H9 (cell line): ENCODE results near the gene TMEM117. TPM values are rescaled to one million over a fixed set of nuclear protein-coding genes. Genes with fewer than 3 reads are reported as not detected.

Experiments used
- DNase-seq: peaks from one replicate; pipeline ENCODE4 v3.0.0-alpha.2; 2017
- H2AFZ ChIP-seq: one replicate; pipeline ENCODE4 v1.6.1; 2013; ENCODE audit warnings: mild to moderate bottlenecking, low read length, control low read depth, moderate library complexity
- H2AK5ac ChIP-seq: 2 replicates; pipeline ENCODE4 v1.6.1; 2013; ENCODE audit warnings: low read length, control low read depth, mixed read lengths; ENCODE audit not compliant: insufficient read length
- H2BK120ac ChIP-seq: one replicate; pipeline ENCODE4 v1.6.1; 2013; ENCODE audit warnings: low read depth, mild to moderate bottlenecking, low read length, control low read depth, inconsistent platforms; ENCODE audit not compliant: poor library complexity, severe bottlenecking
- H2BK12ac ChIP-seq: 2 replicates; pipeline ENCODE4 v1.6.1; 2013; ENCODE audit warnings: low read length, control low read depth, mixed read lengths, low read depth; ENCODE audit not compliant: insufficient read length
- H2BK15ac ChIP-seq: 2 replicates; pipeline ENCODE4 v1.6.1; 2013; ENCODE audit warnings: low read depth, low read length, control low read depth
- H2BK20ac ChIP-seq: one replicate; pipeline ENCODE4 v1.6.1; 2013; ENCODE audit warnings: low read depth, mild to moderate bottlenecking, low read length, control low read depth, inconsistent platforms; ENCODE audit not compliant: poor library complexity, severe bottlenecking
- H2BK5ac ChIP-seq: 2 replicates; pipeline ENCODE4 v1.6.1; 2013; ENCODE audit warnings: low read length, control low read depth, mixed read lengths; ENCODE audit not compliant: insufficient read length
- H3K14ac ChIP-seq: 2 replicates; pipeline ENCODE4 v1.6.1; 2013; ENCODE audit warnings: low read length, control low read depth; ENCODE audit not compliant: insufficient read depth
- H3K18ac ChIP-seq: 2 replicates; pipeline ENCODE4 v1.6.1; 2013; ENCODE audit warnings: low read depth, mild to moderate bottlenecking, mixed read lengths, low read length, control low read depth; ENCODE audit not compliant: insufficient read length
- H3K23ac ChIP-seq: 2 replicates; pipeline ENCODE4 v1.6.1; 2013; ENCODE audit warnings: low read length, control low read depth, mixed read lengths, low read depth; ENCODE audit not compliant: insufficient read length
- H3K23me2 ChIP-seq: 2 replicates; pipeline ENCODE4 v1.6.1; 2013; ENCODE audit warnings: low read depth, mild to moderate bottlenecking, mixed read lengths, low read length, control low read depth; ENCODE audit not compliant: insufficient read length, poor library complexity, severe bottlenecking
- H3K27ac ChIP-seq: 2 replicates; pipeline ENCODE4 v1.5.1; 2013; ENCODE audit warnings: low read length, control low read depth, mixed read lengths, low read depth; ENCODE audit not compliant: insufficient read length
- H3K27me3 ChIP-seq: 2 replicates; pipeline ENCODE4 v1.6.1; 2013; ENCODE audit warnings: low read length, control low read depth, inconsistent platforms; ENCODE audit not compliant: insufficient read depth
- H3K4ac ChIP-seq: 2 replicates; pipeline ENCODE4 v1.6.1; 2013; ENCODE audit warnings: low read depth, mild to moderate bottlenecking, control low read depth, inconsistent platforms, low read length, moderate library complexity
- H3K4me1 ChIP-seq: 2 replicates; pipeline ENCODE4 v1.6.1; 2013; ENCODE audit warnings: low read length, control low read depth, inconsistent platforms; ENCODE audit not compliant: insufficient read depth
- H3K4me2 ChIP-seq: 2 replicates; pipeline ENCODE4 v1.6.1; 2013; ENCODE audit warnings: low read length, control low read depth, mixed read lengths; ENCODE audit not compliant: insufficient read length, insufficient read depth
- H3K56ac ChIP-seq: 2 replicates; pipeline ENCODE4 v1.6.1; 2013; ENCODE audit warnings: low read depth, mild to moderate bottlenecking, mixed read lengths, low read length, control low read depth; ENCODE audit not compliant: insufficient read length
- H3K79me1 ChIP-seq: 2 replicates; pipeline ENCODE4 v1.6.1; 2013; ENCODE audit warnings: low read depth, mild to moderate bottlenecking, moderate library complexity, low read length, control low read depth, inconsistent platforms; ENCODE audit not compliant: insufficient read depth, poor library complexity, severe bottlenecking
- H3K79me2 ChIP-seq: 2 replicates; pipeline ENCODE4 v1.6.1; 2013; ENCODE audit warnings: low read length, control low read depth, inconsistent platforms; ENCODE audit not compliant: insufficient read depth
- H3K9ac ChIP-seq: 2 replicates; pipeline ENCODE4 v1.6.1; 2013; ENCODE audit warnings: low read length, control low read depth, mixed read lengths; ENCODE audit not compliant: insufficient read length; ENCODE audit errors: extremely low read depth
- H3K9me3 ChIP-seq: one replicate; pipeline ENCODE4 v1.6.1; 2013; ENCODE audit warnings: low read depth, low read length, inconsistent platforms; ENCODE audit not compliant: control insufficient read depth
- H3T11ph ChIP-seq: one replicate; pipeline ENCODE4 v1.6.1; 2013; ENCODE audit warnings: mild to moderate bottlenecking, low read length, control low read depth, inconsistent platforms
- H4K20me1 ChIP-seq: one replicate; pipeline ENCODE4 v1.6.1; 2013; ENCODE audit not compliant: control insufficient read depth, insufficient read length, insufficient read depth
- H4K5ac ChIP-seq: 2 replicates; pipeline ENCODE4 v1.6.1; 2013; ENCODE audit warnings: low read depth, mild to moderate bottlenecking, mixed read lengths, low read length, control low read depth; ENCODE audit not compliant: insufficient read length
- H4K8ac ChIP-seq: replicated peaks from 2 replicates; pipeline ENCODE4 v1.6.1; 2013; ENCODE audit warnings: low read length, control low read depth, mixed read lengths, low read depth; ENCODE audit not compliant: insufficient read length
- H4K91ac ChIP-seq: 2 replicates; pipeline ENCODE4 v1.6.1; 2013; ENCODE audit warnings: low read depth, mild to moderate bottlenecking, moderate library complexity, mixed read lengths, low read length, control low read depth; ENCODE audit not compliant: insufficient read length
- H3K27ac Mint-ChIP-seq, 3 experiments: 2 replicates in 2 of 3; 3 replicates in 1 of 3; pipeline ENCODE4 v1.8.0; 2020 to 2021; ENCODE audit warnings: mixed read lengths in 3 of 3, mild to moderate bottlenecking in 1 of 3, moderate library complexity in 1 of 3
- H3K27me3 Mint-ChIP-seq: 2 replicates; pipeline ENCODE4 v1.8.0; 2021; ENCODE audit warnings: low read depth, mild to moderate bottlenecking, moderate library complexity, mixed read lengths
- H3K36me3 Mint-ChIP-seq, 3 experiments: 2 replicates in 2 of 3; 3 replicates in 1 of 3; pipeline ENCODE4 v1.8.0; 2020 to 2021; ENCODE audit warnings: low read depth in 3 of 3, mixed read lengths in 3 of 3; ENCODE audit not compliant: insufficient read depth in 1 of 3
- H3K4me1 Mint-ChIP-seq, 2 experiments: 2 replicates each; pipeline ENCODE4 v1.8.0; 2020; ENCODE audit warnings: mixed read lengths in 2 of 2
- H3K4me3 Mint-ChIP-seq, 2 experiments: 2 replicates in 1 of 2; 3 replicates in 1 of 2; pipeline ENCODE4 v1.8.0; 2020 to 2021; ENCODE audit warnings: mild to moderate bottlenecking in 2 of 2, mixed read lengths in 2 of 2, moderate library complexity in 1 of 2
- H3K9me3 Mint-ChIP-seq, 2 experiments: 2 replicates in 1 of 2; 3 replicates in 1 of 2; pipeline ENCODE4 v1.8.0; 2020; ENCODE audit warnings: mild to moderate bottlenecking in 2 of 2, mixed read lengths in 2 of 2, moderate library complexity in 1 of 2
- CTCF ChIP-seq: fragments of 200-600 bp; sonication (generic); conservative IDR thresholded peaks from 3 replicates; pipeline ENCODE4 v1.8.0; 2021; ENCODE audit warnings: antibody characterized with exemption, mild to moderate bottlenecking
- WGBS: extraction: QIAGEN DNeasy Blood & Tissue Kit; methylation state at CpG from one replicate; pipeline ENCODE4 v1.1.7; 2013; ENCODE audit warnings: missing lambda C conversion rate, low lambda C conversion rate, mixed read lengths; ENCODE audit not compliant: insufficient read length; ENCODE audit errors: extremely low coverage; 5-methylcytosine and 5-hydroxymethylcytosine counted together
- total RNA-seq: library from RNA; stranded (reverse); gene quantifications from 2 replicates; pipeline ENCODE4 v1.2.1, GENCODE V29; 2021

The TMEM117 gene
- total RNA-seq, 1 experiment from 2014 or later, result 1.7 TPM

GRCh38 chr12:44158746-44159145 is 322.9 kb downstream of the TMEM117 start:
- Mint-ChIP-seq H3K36me3 (no peaks in the 10 kb centered on the region), H3K27me3 (no peaks in the 10 kb centered on the region), H3K4me3 (no peak overlapping the region), H3K9me3 (no peaks in the 10 kb centered on the region), H3K27ac (no peak overlapping the region), H3K4me1 (peaks cover 8 to 9% of the 10 kb centered on the region in 2 experiments)
- H4K91ac ChIP-seq, result no peak overlapping the region
- no peak overlapping the region for H2BK20ac ChIP-seq
- H3K18ac ChIP-seq, result no peak overlapping the region
- H3K27ac ChIP-seq, result no peak overlapping the region
- no peak overlapping the region for H3K14ac ChIP-seq
- no peaks in the 10 kb centered on the region for H3K9me3 ChIP-seq
- no peak overlapping the region for H2AFZ ChIP-seq
- H2AK5ac ChIP-seq, result no peak overlapping the region
- no peak overlapping the region for H3K56ac ChIP-seq
- no peak overlapping the region for H3T11ph ChIP-seq
- no peak overlapping the region for H4K8ac ChIP-seq
- no peak overlapping the region for H3K9ac ChIP-seq
- H3K4ac ChIP-seq, result no peak overlapping the region
- H3K23me2 ChIP-seq, result no peaks in the 10 kb centered on the region
- H2BK120ac ChIP-seq, result no peak overlapping the region
- H4K20me1 ChIP-seq, result no peaks in the 10 kb centered on the region
- no peak overlapping the region for H4K5ac ChIP-seq
- H2BK5ac ChIP-seq, result no peak overlapping the region
- TF ChIP-seq CTCF, result no peak
- no peaks in the 10 kb centered on the region for H3K79me1 ChIP-seq
- H3K27me3 ChIP-seq, result no peaks in the 10 kb centered on the region
- DNase-seq, result no peak
- no CpG with 5 or more reads among the region's 2 CpGs for WGBS
- no peak overlapping the region for H3K4me2 ChIP-seq
- H2BK12ac ChIP-seq, result no peak overlapping the region
- no peak overlapping the region for H2BK15ac ChIP-seq
- no peaks in the 10 kb centered on the region for H3K79me2 ChIP-seq
- no peak overlapping the region for H3K23ac ChIP-seq
- no peaks in the 10 kb centered on the region; the same call in 1 of the 2 replicates for H3K4me1 ChIP-seq
